ENCODE data around the gene ENOX1.

- TF ChIP-seq CTCF (IDR thresholded peaks at IDR 0.05; ENCODE audit: low read depth, low read length) (no peak), EZH2phosphoT487 (IDR thresholded peaks at IDR 0.05; ENCODE audit: low read depth) (no peak)
Observed at GRCh38 chr13:43316946-43317353, 469.8 kb downstream of the ENOX1 start.
